Glutamatergic neuron (in vitro differentiated cells): ENCODE measurements around the gene C22orf15. TPM values are rescaled to one million over a fixed set of nuclear protein-coding genes. Genes with fewer than 3 reads are reported as not detected.

Experiments
- DNase-seq: peaks from one replicate; pipeline ENCODE4 v3.0.0; 2022
- H3K27ac Mint-ChIP-seq: one replicate; pipeline ENCODE4 v1.8.0; 2020; ENCODE audit warnings: mild to moderate bottlenecking, mixed read lengths, inconsistent platforms; ENCODE audit not compliant: unreplicated experiment
- H3K27me3 Mint-ChIP-seq: one replicate; pipeline ENCODE4 v1.8.0; 2020; ENCODE audit warnings: mild to moderate bottlenecking, moderate library complexity, mixed read lengths, inconsistent platforms; ENCODE audit not compliant: unreplicated experiment
- H3K36me3 Mint-ChIP-seq: one replicate; pipeline ENCODE4 v1.8.0; 2020; ENCODE audit warnings: mild to moderate bottlenecking, mixed read lengths, inconsistent platforms; ENCODE audit not compliant: unreplicated experiment
- H3K4me1 Mint-ChIP-seq: one replicate; pipeline ENCODE4 v1.8.0; 2020; ENCODE audit warnings: mild to moderate bottlenecking, low read depth, mixed read lengths, inconsistent platforms; ENCODE audit not compliant: unreplicated experiment
- H3K4me3 Mint-ChIP-seq: one replicate; pipeline ENCODE4 v1.8.0; 2020; ENCODE audit warnings: mild to moderate bottlenecking, mixed read lengths, inconsistent platforms; ENCODE audit not compliant: unreplicated experiment
- H3K9me3 Mint-ChIP-seq: one replicate; pipeline ENCODE4 v1.8.0; 2020; ENCODE audit warnings: mild to moderate bottlenecking, moderate library complexity, mixed read lengths, inconsistent platforms; ENCODE audit not compliant: unreplicated experiment
- CTCF ChIP-seq: fragments of 200-600 bp; sonication (generic); IDR thresholded peaks from one replicate; pipeline ENCODE4 v1.5.0; 2021; ENCODE audit not compliant: partially characterized antibody, unreplicated experiment
- total RNA-seq: library from RNA; stranded (reverse); fragmentation: NEBNext Ultra II Directional; extraction: Animal tissue kit (Norgen Biotek cat#: 25700); gene quantifications from one replicate; pipeline ENCODE4 v1.2.1, GENCODE V29; 2021; ENCODE audit not compliant: unreplicated experiment

C22orf15 gene
- total RNA-seq, 1 donor from 2014 or later, result not detected

- peaks cover 1% of the 10 kb centered on the region for H3K9me3 Mint-ChIP-seq
- peak overlapping the region; percentile 48 for H3K27ac Mint-ChIP-seq
- H3K27me3 Mint-ChIP-seq, result peaks cover 5% of the 10 kb centered on the region
- DNase-seq, result no peak
- TF ChIP-seq CTCF, result no peak
- H3K4me3 Mint-ChIP-seq, result no peak overlapping the region
- H3K36me3 Mint-ChIP-seq, result peaks cover 7% of the 10 kb centered on the region
- H3K4me1 Mint-ChIP-seq, result peaks cover 17% of the 10 kb centered on the region
These were observed 39.1 kb downstream of the C22orf15 start for GRCh38 chr22:23801886-23802377.

GRCh38 chr22:23803001-23803819 is 40.4 kb downstream of the C22orf15 start:
- no peak for DNase-seq

GRCh38 chr22:23804781-23805291 is 42.0 kb downstream of the C22orf15 start:
- H3K27ac Mint-ChIP-seq, result no peak overlapping the region
- H3K9me3 Mint-ChIP-seq, result peaks cover 1% of the 10 kb centered on the region
- H3K4me1 Mint-ChIP-seq, result peaks cover 17% of the 10 kb centered on the region
- H3K4me3 Mint-ChIP-seq, result no peak overlapping the region
- TF ChIP-seq CTCF, result no peak
- H3K36me3 Mint-ChIP-seq, result peaks cover 11% of the 10 kb centered on the region
- peaks cover 2% of the 10 kb centered on the region for H3K27me3 Mint-ChIP-seq
- DNase-seq, result no peak

More at GRCh38 chr22:23803001-23803819, 40.4 kb downstream of the C22orf15 start:
- Mint-ChIP-seq H3K4me3 (no peak overlapping the region), H3K4me1 (peaks cover 17% of the 10 kb centered on the region), H3K27me3 (peaks cover 2% of the 10 kb centered on the region), H3K27ac (no peak overlapping the region), H3K36me3 (peaks cover 11% of the 10 kb centered on the region), H3K9me3 (peaks cover 1% of the 10 kb centered on the region)
- no peak for TF ChIP-seq CTCF

GRCh38 chr22:23806837-23807236 is 44.0 kb downstream of the C22orf15 start:
- H3K9me3 Mint-ChIP-seq, result peaks cover 1% of the 10 kb centered on the region

More at GRCh38 chr22:23806837-23807236, 44.0 kb downstream of the C22orf15 start:
- no peak for DNase-seq
- Mint-ChIP-seq H3K4me1 (peaks cover 8% of the 10 kb centered on the region), H3K27me3 (no peaks in the 10 kb centered on the region), H3K36me3 (peaks cover 12% of the 10 kb centered on the region), H3K27ac (no peak overlapping the region), H3K4me3 (no peak overlapping the region)
- no peak for TF ChIP-seq CTCF
